Measurements from ENCODE around the gene PRSS48.

DNA sequence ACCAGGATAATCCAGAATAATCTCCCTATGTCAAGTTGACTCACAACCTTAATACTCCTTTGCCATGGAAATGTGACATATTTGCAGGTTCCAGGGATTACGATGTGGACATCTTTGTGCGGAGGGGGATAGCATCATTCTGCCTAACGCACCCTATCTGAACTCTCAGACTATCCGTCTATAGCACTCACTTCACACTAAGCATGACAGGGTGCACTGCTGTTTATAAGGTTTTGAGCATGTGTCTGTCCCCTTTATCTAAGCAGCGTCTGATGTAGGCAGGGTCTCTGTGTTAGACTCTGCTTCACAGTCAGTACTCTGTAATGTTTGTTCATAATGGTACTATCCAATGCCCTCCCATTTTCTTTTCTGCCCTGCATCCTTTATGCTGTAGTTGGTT, 43.4 kb upstream of the PRSS48 start:
- TF ChIP-seq CTCF (IDR thresholded peaks at IDR 0.05) (no peak), TP53 (CRISPR knock-in tag; IDR thresholded peaks at IDR 0.05) (no peak), POLR2AphosphoS2 (conservative IDR thresholded peaks at IDR 0.05; ENCODE audit: low read length) (no peak), POLR2A (IDR thresholded peaks at IDR 0.05; ENCODE audit: low read length) (no peak), BHLHE40 (IDR thresholded peaks at IDR 0.05; ENCODE audit: low read depth, low read length) (no peak)
